Testis (tissue), 2 donors: ENCODE results near the gene MAGI1.

Experiments
- CTCF ChIP-seq, 3 experiments: fragments of 450-650 bp in 2 of 3; fragments of 200-600 bp in 1 of 3; sonication (generic) in 1 of 3; IDR thresholded peaks; one replicate each; pipeline ENCODE4 v1.5.1; 2016 to 2019; ENCODE audit warnings: antibody characterized with exemption in 3 of 3, mild to moderate bottlenecking in 2 of 3, moderate library complexity in 1 of 3
- POLR2A ChIP-seq: fragments of 450-650 bp; IDR thresholded peaks from one replicate; pipeline ENCODE4 v1.6.1; 2017; ENCODE audit warnings: antibody characterized with exemption, mild to moderate bottlenecking, moderate library complexity

GRCh38 chr3:65564483-65564882, 474.2 kb downstream of the MAGI1 start:
- TF ChIP-seq POLR2A = no peak
- no peak for TF ChIP-seq CTCF (IDR thresholded peaks at IDR 0.05)
